ENCODE data around the gene ANXA1. TPM values are rescaled to one million over a fixed set of nuclear protein-coding genes. Genes with fewer than 3 reads are reported as not detected.

The ANXA1 gene
- total and polyA plus RNA-seq, 2 of the 13 experiments (the other 11 are each of a cell fraction or from before 2014, with no cell fraction given), result 0.15 to 0.20 TPM

DNA sequence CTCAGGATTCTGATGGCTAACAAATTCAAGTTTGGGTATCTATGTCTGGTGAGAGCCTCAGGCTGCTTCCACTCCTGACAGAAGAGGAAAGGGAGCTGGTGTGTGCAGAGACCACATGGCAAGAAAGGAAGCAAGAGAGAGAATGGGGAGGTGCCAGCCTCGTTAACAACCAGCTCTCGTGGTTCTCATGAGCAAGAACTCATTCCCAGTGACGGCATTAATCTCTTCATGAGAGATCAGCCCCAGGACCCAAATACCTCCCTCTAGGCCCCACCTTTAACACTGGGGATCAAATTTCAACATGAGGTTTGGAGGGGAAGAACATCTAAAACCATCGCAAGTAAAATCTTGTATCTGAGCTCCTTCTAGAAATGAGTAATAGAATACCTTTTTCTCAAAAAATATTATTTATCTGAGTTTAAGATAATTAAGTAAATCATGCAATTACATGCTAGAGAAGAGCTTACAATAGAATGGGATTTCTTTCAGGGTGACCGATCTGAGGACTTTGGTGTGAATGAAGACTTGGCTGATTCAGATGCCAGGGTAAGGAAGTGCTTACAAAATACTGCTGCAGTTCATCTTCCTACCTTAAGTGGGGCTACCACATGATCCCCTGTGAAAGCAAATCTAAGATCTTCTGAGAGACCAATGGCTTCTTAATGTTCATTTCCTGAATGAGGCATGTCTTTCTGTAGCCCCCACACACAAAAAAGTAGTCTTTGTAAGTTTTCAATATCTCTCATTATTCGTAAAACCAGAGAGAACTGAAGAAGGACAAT lies 11.5 kb downstream of the ANXA1 start:
- 13% methylated on average over 6 of the region's 6 CpGs for WGBS (ENCODE audit: low lambda C conversion rate)
- H3K27ac ChIP-seq (ENCODE audit: extremely low read length, insufficient read depth, low read length), result no peak overlapping the region
- H3K79me2 ChIP-seq (ENCODE audit: insufficient read depth, low read length), result no peaks in the 10 kb centered on the region
- H3K9me3 ChIP-seq (ENCODE audit: low read length), result no peaks in the 10 kb centered on the region
- H3K4me2 ChIP-seq (ENCODE audit: low read depth, low read length), result no peak overlapping the region
- in situ Hi-C loops (cut with HindIII; ENCODE audit: extremely low pct_ligation_motif_present, low pct_unique_long_range_greater_than_20kb) (no loop called here), intact Hi-C loops (cut with micrococcal nuclease; ENCODE audit: unreplicated experiment) (no loop called here)
- H3K36me3 ChIP-seq (replicated peaks in 1 of 2; ENCODE audit: control insufficient read depth in 1 of 2, insufficient read depth in 2 of 2, low read length in 2 of 2), result no peaks in the 10 kb centered on the region
- H4K20me1 ChIP-seq (ENCODE audit: insufficient read depth, low read length), result no peaks in the 10 kb centered on the region
- no peaks in the 10 kb centered on the region for H3K27me3 ChIP-seq (ENCODE audit: control insufficient read depth in 1 of 2, insufficient read depth in 2 of 2, low read length in 2 of 2)
- no TSS peak for BruUV-seq (replicated peaks)
- DNase-seq (ENCODE audit: low spot score), result no peak
- TF ChIP-seq ZKSCAN1 (IDR thresholded peaks at IDR 0.05; ENCODE audit: low read length), result no peak
- TF ChIP-seq, protein P1, sequence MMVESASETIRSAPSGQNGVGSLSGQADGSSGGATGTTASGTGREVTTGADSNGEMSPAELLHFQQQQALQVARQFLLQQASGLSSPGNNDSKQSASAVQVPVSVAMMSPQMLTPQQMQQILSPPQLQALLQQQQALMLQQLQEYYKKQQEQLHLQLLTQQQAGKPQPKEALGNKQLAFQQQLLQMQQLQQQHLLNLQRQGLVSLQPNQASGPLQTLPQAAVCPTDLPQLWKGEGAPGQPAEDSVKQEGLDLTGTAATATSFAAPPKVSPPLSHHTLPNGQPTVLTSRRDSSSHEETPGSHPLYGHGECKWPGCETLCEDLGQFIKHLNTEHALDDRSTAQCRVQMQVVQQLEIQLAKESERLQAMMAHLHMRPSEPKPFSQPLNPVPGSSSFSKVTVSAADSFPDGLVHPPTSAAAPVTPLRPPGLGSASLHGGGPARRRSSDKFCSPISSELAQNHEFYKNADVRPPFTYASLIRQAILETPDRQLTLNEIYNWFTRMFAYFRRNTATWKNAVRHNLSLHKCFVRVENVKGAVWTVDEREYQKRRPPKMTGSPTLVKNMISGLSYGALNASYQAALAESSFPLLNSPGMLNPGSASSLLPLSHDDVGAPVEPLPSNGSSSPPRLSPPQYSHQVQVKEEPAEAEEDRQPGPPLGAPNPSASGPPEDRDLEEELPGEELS (CRISPR knock-in tag; IDR thresholded peaks at IDR 0.05), result no peak
- no peak for TF ChIP-seq ZNF670 (CRISPR knock-in tag; IDR thresholded peaks at IDR 0.05; ENCODE audit: borderline replicate concordance)
- TF ChIP-seq, protein P2, sequence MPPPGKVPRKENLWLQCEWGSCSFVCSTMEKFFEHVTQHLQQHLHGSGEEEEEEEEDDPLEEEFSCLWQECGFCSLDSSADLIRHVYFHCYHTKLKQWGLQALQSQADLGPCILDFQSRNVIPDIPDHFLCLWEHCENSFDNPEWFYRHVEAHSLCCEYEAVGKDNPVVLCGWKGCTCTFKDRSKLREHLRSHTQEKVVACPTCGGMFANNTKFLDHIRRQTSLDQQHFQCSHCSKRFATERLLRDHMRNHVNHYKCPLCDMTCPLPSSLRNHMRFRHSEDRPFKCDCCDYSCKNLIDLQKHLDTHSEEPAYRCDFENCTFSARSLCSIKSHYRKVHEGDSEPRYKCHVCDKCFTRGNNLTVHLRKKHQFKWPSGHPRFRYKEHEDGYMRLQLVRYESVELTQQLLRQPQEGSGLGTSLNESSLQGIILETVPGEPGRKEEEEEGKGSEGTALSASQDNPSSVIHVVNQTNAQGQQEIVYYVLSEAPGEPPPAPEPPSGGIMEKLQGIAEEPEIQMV (CRISPR knock-in tag; IDR thresholded peaks at IDR 0.05; ENCODE audit: low read depth), result no peak
- TF ChIP-seq, protein P3, sequence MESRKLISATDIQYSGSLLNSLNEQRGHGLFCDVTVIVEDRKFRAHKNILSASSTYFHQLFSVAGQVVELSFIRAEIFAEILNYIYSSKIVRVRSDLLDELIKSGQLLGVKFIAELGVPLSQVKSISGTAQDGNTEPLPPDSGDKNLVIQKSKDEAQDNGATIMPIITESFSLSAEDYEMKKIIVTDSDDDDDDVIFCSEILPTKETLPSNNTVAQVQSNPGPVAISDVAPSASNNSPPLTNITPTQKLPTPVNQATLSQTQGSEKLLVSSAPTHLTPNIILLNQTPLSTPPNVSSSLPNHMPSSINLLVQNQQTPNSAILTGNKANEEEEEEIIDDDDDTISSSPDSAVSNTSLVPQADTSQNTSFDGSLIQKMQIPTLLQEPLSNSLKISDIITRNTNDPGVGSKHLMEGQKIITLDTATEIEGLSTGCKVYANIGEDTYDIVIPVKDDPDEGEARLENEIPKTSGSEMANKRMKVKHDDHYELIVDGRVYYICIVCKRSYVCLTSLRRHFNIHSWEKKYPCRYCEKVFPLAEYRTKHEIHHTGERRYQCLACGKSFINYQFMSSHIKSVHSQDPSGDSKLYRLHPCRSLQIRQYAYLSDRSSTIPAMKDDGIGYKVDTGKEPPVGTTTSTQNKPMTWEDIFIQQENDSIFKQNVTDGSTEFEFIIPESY (CRISPR knock-in tag; IDR thresholded peaks at IDR 0.05), result no peak
- no peak for TF ChIP-seq ZNF615 (CRISPR knock-in tag; IDR thresholded peaks at IDR 0.05; ENCODE audit: borderline replicate concordance)
- TF ChIP-seq, protein P4, sequence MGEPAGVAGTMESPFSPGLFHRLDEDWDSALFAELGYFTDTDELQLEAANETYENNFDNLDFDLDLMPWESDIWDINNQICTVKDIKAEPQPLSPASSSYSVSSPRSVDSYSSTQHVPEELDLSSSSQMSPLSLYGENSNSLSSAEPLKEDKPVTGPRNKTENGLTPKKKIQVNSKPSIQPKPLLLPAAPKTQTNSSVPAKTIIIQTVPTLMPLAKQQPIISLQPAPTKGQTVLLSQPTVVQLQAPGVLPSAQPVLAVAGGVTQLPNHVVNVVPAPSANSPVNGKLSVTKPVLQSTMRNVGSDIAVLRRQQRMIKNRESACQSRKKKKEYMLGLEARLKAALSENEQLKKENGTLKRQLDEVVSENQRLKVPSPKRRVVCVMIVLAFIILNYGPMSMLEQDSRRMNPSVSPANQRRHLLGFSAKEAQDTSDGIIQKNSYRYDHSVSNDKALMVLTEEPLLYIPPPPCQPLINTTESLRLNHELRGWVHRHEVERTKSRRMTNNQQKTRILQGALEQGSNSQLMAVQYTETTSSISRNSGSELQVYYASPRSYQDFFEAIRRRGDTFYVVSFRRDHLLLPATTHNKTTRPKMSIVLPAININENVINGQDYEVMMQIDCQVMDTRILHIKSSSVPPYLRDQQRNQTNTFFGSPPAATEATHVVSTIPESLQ (CRISPR knock-in tag; conservative IDR thresholded peaks at IDR 0.05), result no peak
- TF ChIP-seq SALL2 (CRISPR knock-in tag; IDR thresholded peaks at IDR 0.05), result no peak
- TF ChIP-seq SIN3B (IDR thresholded peaks at IDR 0.05; ENCODE audit: low read length), result no peak
- TF ChIP-seq ZNF850 (CRISPR knock-in tag; conservative IDR thresholded peaks at IDR 0.05), result no peak
- ATAC-seq, result no peak
- no peak overlapping the region for H3K9ac ChIP-seq (ENCODE audit: insufficient read depth, low read depth, low read length)
- no peak overlapping the region for H3K4me3 ChIP-seq (replicated peaks in 1 of 3; ENCODE audit: insufficient read depth in 1 of 3, low read depth in 2 of 3, low read length in 3 of 3)
- POLR2A ChIA-PET, result no interaction called here
- no peak overlapping the region for H2AFZ ChIP-seq (ENCODE audit: low read length)
- no peaks in the 10 kb centered on the region for H3K4me1 ChIP-seq (ENCODE audit: insufficient read depth, low read length)
- no peak for FAIRE-seq
- CTCF ChIA-PET (ENCODE audit: low intra/inter-chr PET ratio, low total read pairs), result no interaction called here
